Left lobe of liver (tissue), 2 donors: ENCODE measurements around the gene DNAJB4. TPM values are rescaled to one million over a fixed set of nuclear protein-coding genes. Genes with fewer than 3 reads are reported as not detected.

ENCODE experiments used
- ATAC-seq: fragments of 200-7000 bp; cut with Tn5 transposase; one replicate; pipeline ENCODE4 v1.9.1; 2020; ENCODE audit warnings: mild to moderate bottlenecking, moderate library complexity
- DNase-seq: peaks from one replicate; pipeline ENCODE4 v3.0.0-alpha.2; 2020; ENCODE audit warnings: low spot score
- total RNA-seq: library from RNA; stranded (reverse); gene quantifications from one replicate; pipeline ENCODE4 v1.2.1, GENCODE V29; 2021
- donor health status: DM: no; HTN: no; CAD: no; lungs with moderate emphysema.
- donor health status: DM: no; HTN: yes; CAD: no.

Gene DNAJB4
- total RNA-seq, 1 donor from 2014 or later = 7.3 TPM

DNA sequence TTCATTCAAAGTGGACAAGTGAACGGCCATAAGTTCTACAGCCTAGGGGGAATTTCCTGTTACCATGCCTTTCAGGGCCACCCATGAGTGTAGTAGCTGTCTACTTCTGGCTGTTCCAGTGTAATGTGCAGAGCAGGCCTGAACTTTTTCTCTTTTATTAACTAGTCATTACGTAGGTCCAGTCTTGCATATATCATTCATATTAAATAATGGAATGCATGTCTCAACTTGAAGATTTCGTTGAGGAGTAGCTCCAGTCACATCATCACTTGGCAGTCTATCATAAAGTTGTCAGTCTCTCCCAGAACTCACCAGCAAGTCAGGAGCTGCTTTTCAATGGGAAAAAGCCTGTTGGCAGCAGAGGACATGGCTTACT is 29.0 kb downstream of the DNAJB4 start:
- DNase-seq (no peak), ATAC-seq (no peak)

DNA sequence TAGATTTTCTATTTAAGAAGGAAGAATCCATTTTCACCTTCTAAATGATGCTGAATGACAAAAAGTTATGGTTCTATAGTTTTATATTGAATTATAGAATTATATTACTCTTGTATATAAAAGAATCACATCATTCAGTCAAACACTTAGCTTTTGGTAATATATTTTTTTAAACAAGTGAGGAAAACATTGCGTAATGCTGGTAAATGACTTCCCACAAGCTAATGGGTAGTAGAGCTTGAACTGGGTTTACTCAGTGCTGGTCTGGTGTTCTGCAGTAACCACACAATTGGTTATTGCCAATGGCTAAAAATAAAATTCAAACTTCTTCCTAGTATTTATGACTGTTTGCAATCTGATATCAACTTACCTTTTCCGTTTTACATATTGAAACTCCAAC is 30.4 kb downstream of the DNAJB4 start:
- DNase-seq = no peak
- no peak for ATAC-seq

DNA sequence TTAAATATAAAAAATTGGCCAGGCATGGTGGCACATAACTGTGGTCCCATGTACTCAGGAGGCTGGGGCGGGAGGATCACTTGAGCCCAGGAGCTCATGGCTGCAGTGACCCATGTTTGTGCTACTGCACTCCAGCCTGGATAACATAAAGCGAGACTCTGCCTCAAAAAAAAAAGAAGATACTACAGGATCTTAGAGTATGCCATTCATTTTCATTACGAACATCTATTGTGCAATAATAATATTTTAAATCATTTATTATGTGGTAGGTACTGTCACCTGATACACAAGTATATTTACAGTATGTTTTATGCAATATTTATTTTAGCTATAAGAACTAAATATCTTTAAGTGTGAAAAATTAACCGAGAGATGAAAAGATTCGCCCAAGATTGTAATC is 31.7 kb downstream of the DNAJB4 start:
- ATAC-seq (no peak), DNase-seq (no peak)

DNA sequence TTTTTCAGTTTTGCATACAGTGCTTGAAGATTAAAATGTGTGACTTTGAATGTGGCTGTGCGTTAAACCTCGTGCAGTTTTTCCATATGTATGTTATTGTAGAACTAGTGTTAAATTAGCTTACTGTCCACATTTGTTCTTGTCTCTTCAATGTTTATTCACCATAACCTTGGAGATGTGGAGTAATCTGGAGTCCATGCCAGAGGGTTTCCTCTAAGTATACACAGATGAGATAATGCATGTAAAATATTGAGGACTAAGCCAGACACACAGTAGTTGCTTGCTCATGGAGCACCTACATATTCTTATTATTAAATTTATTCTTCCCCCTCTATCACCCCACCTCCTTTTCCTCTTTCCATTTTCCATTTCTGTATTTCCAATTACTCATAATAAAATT is 33.3 kb downstream of the DNAJB4 start:
- DNase-seq (no peak), ATAC-seq (no peak)

GRCh38 chr1:78038491-78038939 is 33.8 kb downstream of the DNAJB4 start:
- ATAC-seq (no peak), DNase-seq (no peak)

- DNase-seq (no peak), ATAC-seq (no peak)
Observed at GRCh38 chr1:78040484-78041089, 35.8 kb downstream of the DNAJB4 start.

GRCh38 chr1:78043436-78043835 is 38.7 kb downstream of the DNAJB4 start:
- ATAC-seq = no peak
- DNase-seq = no peak

- ATAC-seq (peak; percentile 47), DNase-seq (peak; percentile 52)
Observed at GRCh38 chr1:78044796-78045562, 40.2 kb downstream of the DNAJB4 start.

- DNase-seq (no peak), ATAC-seq (no peak)
Observed at GRCh38 chr1:78045563-78045925, 40.8 kb downstream of the DNAJB4 start.

GRCh38 chr1:78045926-78046778 is 41.4 kb downstream of the DNAJB4 start, which contains the start of gene GIPC2:
Gene GIPC2, plus strand, starts transcription at chr1:78045966. Its CDS starts 129 bp downstream, at chr1:78046095.
- ATAC-seq = peak; percentile 89
- DNase-seq = peak; percentile 87

GRCh38 chr1:78047106-78047505 is 42.4 kb downstream of the DNAJB4 start:
- DNase-seq = no peak
- ATAC-seq = peak; percentile 16

DNA sequence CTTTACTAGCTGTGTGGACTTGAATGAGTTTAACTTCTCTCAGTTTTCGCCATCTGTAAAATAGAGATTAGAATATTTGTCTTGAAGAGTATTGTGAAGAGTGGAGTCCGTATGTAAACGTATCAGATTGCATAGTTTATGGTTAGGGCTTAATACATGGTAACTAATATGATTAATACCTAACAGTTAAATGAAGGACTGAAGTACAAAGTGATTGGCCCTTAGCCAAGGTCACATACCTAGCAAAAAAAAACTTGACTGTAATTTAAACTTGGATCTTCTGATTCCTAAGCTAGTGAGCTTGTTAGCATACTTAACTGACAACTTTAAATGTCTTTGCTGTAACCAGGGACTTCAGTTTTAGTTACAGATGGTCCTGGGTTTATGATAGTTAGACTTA is 42.9 kb downstream of the DNAJB4 start:
- no peak for DNase-seq
- no peak for ATAC-seq

DNA sequence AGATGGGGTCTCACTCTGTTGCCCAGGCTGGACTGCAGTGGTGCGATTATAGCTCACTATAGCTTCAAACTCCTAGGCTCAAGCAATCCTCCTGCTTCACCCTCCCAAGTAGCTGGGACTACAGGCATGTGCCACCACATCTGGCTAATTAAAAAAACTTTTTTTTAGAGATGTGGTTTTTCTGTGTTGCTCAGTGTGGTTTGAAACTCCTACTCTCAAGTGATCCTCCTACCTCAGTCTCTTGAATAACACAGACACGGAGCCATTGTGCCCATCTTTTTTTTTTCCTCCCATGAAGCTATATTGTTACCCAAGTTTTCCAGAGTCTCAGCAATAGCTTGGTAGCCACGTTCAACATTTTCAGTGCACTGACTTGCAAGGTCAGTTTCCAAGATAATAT is 43.7 kb downstream of the DNAJB4 start:
- DNase-seq (no peak), ATAC-seq (no peak)

DNA sequence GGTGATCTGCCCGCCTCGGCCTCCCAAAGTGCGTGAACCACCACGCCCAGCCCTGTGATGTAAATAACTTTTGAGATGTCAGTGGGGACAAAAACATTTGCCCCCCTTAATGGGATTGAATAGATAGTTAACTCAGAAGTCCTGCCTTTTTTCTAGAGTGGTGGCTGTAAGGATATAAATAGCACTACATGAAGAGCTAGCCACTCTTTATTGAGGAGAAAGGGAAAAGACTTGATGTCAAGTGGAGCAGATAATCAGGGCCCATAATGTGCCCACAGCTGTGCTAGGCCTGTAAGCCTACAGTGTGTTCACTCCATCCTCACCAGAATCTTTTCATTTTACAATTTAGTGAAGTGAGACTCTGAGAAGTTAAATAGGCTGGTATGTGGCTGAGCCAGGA is 44.7 kb downstream of the DNAJB4 start:
- DNase-seq (no peak), ATAC-seq (no peak)

GRCh38 chr1:78051005-78051404 is 46.3 kb downstream of the DNAJB4 start:
- ATAC-seq (no peak), DNase-seq (no peak)

DNA sequence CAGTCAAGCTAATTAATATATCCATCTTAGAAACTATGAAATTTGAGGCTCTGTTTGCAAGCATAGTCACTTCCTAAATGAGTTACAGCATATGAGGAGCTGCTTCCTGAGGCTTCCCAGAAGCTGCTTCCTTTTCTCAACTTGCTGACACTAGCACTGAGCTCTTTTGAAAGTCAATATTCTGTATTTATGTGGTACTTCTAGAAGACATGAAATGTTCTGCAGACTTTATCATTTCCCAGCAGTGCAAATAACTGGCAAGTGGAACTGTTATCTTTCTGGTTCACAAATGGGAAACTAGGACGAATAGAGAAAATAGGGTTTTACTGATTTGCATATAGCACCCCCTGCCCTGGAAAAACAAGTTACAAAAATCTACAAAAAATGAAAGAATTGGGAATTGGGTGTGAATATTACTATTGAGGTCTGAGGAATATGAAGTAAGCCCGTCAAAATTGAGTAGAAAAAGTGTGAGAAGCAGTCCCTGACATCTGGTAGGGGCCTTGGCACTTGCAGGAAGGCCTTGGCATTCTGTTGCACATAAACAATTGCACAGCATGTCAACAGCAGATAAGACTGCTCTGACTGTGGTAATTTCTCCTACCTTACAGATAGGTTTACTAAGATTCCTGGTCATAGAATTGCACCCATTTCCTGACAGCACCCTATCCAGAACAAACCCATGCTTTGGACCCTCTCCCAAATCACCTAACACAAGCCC is 48.1 kb downstream of the DNAJB4 start:
- no peak for DNase-seq
- ATAC-seq = peak; percentile 50

GRCh38 chr1:78053498-78053897 is 48.8 kb downstream of the DNAJB4 start:
- DNase-seq (no peak), ATAC-seq (no peak)

DNA sequence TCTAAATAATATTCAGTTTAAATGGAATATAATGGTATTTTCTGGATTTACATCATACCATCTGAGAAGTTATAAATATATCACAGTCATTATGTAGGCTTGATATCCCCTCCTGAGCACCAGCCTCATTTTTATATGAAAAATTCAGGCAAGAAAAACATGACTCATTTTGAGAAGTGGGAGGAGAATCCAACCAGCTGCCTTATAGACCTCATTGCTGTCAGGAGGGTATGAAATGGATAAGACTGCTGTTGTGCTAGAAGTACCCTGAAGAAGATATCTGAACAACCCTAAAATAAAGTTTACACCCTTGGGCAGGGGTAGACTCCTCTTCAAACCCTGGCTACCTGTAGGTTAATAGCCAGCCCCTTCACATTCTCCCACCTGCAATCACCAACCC is 49.8 kb downstream of the DNAJB4 start:
- DNase-seq = no peak
- ATAC-seq = no peak

- no peak for ATAC-seq
- no peak for DNase-seq
Observed at GRCh38 chr1:78054972-78055371, 50.2 kb downstream of the DNAJB4 start.

GRCh38 chr1:78055565-78056132 is 50.9 kb downstream of the DNAJB4 start:
- peak; percentile 60 for ATAC-seq

DNA sequence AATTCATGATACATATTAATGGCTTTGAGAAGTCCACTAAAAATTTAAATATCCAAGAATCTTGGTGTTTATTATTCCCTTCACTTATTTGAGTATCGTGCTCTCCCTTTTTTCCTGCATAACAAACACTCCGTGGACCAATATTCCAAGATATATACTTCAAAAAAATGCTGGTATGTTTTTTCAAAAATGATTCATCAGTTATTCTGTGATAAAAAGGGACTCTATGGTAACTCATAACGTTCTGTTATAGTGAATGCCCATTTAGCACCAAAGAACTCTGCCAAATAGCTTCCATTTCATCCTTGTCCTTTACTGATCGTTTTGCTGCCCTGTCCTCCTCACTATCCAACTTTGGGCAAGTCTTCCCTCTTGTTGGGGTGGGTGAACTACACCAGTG is 53.9 kb downstream of the DNAJB4 start:
- DNase-seq (no peak), ATAC-seq (no peak)

More at GRCh38 chr1:78055565-78056132, 50.9 kb downstream of the DNAJB4 start:
- no peak for DNase-seq
